GM15510 (cell line): Measurements from ENCODE around the gene GALNT12.

Experiments
- POLR2A ChIP-seq: IDR thresholded peaks from 3 replicates; pipeline ENCODE4 v1.6.1; 2011; ENCODE audit warnings: borderline replicate concordance; ENCODE audit not compliant: insufficient read length; ENCODE audit errors: extremely low read depth

The GALNT12 gene

DNA sequence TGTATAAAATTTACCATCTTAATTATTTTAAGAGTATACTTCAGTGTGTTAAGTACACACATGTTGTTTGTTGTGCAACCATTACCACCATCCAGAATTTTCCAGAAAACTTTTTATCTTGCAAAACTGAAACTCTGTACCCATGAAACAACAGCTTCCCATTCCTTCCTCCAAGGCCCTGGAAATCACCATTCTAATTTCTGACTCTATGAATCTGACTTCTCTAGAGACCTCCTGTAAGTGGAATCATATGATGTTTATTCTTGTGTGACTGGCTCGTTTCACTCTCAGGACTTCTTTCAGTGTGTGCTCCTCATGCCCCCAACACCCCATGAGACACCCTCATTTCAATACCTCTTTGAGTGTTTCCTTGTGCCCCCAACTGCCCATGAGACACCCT is 75.8 kb downstream of the GALNT12 start:
- TF ChIP-seq POLR2A = no peak

DNA sequence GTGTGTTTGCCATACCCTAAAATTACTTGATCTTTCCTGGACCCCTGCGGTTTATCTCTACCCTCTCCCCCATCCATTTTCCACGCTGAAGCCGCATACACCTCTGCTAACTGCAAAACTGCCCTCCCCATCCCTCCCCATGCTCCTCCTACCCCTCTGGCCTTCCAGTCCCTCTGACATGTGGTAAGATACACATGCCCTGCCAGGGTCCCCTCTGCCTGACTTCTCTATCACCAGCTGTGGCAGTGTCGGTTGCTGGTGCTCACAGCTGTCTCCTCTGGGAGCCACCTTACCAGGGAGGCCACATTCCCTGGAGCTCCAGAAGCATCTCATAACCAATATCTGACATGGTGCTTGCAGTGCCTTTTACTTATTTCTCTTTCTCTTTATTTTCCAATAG is 77.4 kb downstream of the GALNT12 start:
- TF ChIP-seq POLR2A = no peak

DNA sequence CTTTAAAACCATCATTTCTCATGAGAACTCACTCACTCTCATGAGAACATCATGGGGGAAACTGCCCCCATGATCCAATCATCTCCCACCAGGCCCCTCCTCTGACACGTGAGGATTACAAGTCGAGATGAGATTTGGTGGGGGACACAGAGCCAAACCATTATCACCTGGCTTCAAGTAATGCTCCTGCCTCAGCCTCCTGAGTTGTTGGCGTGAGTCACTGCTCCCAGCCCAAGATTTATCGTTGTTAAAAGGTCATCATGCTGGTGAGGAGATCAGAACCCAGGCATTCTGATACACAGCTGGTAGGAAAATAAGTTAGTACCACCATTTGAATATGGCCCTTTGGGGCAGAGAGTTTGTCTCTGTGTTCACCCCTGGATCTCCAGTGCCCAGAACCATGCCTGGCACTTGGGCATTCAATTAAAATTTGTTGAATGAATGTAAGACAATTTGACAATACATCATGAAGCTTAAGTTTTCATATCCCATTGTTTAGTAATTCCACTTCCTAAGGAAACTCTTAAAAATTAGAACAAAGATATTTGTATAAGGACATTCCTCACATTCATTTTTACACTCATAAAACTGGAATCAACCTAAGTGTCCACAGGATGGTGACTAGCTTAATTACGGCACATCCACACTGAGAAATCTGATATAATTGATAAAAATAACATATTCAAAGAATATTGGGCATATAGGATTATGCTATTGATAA is 78.3 kb downstream of the GALNT12 start:
- TF ChIP-seq POLR2A = no peak

DNA sequence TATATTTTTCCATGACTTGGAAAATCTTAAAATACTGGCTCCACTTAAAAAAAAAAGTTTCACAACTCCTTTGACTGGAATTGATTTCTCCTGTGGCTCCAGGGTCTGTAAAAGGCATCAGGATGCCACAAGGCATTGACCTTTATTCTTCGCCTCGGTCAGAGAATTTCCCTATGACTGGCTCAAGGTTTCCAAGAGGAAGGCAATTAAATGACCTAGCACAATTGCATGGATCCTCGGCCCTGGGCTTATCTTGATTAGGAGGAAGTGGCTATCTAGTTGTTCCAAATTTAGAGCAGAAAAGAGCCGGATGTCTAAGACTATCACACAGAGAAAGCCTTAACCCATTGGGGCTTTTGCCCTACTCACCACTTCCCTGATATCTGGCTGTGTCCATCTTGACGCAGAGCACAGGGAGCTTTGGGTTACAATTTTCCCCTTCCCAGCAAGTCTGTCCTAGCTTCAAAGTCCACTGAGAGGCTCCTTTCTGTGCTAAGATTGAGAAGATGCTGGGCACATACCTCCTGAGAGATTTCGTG is 79.3 kb downstream of the GALNT12 start:
- no peak for TF ChIP-seq POLR2A

DNA sequence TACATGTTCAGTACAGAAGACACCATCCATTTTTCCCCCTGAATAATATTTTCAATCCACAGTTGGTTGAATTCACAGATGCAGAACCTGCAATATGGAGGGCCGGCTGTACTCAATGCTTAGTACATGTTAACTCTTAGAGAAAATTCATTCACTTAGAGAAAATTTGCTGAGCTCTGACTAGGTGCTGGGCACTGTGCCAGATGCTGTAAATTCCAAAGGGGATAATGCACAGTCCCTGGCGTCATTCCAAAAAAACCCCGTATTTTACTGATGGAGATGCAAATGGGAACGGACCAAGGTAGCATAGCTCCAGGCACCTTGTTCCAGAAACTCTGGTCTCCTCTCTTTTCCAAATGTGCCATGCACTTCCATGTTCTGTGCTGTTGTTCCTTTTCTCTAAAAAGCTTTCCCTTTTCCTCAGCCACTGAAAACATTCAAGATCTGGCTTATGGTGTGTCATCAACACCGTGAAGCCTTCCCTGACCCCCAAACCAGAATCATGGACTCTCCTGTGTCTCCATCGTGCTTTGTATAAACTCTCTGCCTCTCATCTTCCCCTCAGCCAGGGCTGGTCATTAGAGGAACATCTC is 80.5 kb downstream of the GALNT12 start:
- TF ChIP-seq POLR2A = no peak

DNA sequence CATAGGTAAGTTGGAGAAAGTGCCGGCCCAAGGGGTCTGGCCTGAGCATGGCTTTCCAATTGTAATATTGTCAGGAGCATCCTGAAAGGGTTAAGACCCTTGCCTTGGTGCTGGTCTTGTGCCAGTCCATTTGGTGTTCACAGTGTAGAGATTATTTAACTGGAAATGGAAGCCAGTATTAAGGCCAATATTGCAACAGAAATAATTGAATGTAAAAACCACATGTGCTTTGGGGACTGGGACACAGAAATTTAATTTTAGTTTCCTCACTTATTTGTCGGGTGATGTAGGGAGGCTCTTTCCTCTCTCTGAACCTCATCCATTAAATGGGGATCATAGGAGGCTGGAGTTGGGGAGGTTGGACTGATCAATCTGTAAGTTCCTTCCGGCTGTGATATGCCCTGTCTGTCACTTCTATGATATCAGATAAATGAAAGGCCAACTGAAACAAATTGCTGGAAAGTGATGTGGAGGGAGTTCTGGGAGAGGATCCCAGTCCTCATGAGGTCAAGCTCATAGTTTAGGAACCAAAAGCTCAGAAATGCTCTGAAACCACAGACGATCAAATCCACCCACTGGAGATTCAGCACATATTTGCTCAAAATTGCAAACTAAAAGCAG is 81.4 kb downstream of the GALNT12 start:
- TF ChIP-seq POLR2A = no peak

DNA sequence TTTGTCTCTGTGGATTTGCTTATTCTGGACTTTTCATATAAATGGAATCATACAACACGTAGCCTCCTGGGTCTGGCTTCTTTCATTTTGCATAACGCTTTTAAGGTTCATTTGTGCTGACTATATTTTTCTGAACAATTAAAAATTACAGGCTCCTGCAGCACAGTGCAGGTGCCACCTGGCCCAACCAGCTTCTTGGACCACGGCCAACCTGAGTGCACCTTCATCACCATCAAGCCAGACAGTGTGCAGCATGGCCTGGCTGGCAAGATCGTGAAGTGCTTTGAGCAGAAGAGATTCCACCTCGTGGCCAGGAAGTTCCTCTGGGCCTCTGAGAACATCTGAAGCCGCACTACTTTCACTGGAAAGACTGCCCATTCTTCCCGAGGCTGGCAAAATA is 82.8 kb downstream of the GALNT12 start:
- no peak for TF ChIP-seq POLR2A

DNA sequence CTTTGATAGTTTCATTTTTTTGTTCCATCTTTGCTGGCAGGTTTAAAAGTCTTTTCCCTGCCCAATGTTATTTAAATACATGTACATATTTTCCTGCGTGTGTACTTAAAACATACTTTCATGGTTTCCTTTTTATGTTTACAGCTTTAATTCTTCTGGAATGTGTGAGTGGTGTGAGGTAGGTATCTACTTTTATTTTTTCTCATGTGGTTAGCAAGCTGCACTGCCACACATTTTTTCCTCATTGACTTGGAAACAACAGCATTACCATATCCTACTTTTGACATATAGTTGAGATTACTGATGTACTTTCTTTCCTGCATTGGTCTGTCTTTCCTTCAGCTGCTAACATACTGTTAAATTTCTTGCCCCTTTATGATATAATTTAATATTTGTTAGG is 84.8 kb downstream of the GALNT12 start:
- no peak for TF ChIP-seq POLR2A

DNA sequence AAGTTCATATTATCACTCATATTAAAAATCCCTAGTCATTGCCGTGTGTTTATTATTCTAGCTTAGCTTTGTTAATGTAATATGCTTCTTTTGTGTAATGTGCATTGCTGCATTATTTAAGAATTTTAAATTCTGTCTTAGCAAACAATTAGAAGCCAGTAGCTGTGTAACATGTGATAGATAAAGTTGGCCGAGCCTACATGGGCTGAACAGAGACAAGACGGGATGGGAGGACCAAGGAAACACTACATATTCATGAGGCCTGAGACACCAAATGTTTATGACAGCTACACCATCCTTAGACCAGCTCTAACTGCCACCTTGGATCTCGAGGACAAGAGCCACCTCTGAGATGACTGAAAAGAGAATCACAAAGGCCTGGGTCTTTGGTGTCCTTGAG is 85.2 kb downstream of the GALNT12 start:
- TF ChIP-seq POLR2A = no peak

DNA sequence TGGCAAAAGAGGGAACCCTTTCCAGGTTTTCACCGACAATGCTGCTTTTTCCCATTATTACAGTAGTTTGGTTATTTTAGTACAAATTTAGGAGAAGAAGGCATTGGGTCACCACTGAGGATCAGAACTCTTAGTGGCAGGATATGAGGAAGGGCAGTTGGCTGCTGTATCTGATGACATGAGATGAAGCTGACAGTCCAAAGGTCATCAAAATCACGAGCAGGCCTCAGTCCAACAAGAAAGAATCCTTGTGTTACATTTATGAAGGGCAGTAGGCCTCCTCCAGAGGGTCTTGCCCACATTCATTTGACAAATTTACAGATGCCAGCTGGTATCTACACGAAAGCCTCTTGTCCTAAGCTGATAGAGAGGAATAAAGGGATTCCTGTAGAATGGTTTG is 86.7 kb downstream of the GALNT12 start:
- TF ChIP-seq POLR2A = no peak

DNA sequence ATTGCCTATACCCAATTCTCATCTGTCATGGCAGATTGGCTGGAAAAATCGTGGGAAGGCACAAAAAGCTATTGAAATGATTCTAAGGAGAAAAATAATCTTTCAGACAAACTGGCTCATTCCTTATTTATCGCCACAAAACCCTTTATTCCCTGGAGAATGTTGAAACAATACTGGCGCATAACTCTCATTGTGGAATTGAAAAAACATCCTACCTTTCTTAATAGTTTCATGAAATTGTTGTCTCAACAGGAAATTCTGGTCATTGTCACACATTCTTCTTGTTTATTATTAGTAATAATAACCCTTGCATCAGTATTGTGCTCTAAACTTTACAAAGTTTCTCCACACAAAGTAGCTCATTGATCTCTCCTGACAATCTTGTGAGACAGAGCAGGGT is 87.3 kb downstream of the GALNT12 start:
- no peak for TF ChIP-seq POLR2A

DNA sequence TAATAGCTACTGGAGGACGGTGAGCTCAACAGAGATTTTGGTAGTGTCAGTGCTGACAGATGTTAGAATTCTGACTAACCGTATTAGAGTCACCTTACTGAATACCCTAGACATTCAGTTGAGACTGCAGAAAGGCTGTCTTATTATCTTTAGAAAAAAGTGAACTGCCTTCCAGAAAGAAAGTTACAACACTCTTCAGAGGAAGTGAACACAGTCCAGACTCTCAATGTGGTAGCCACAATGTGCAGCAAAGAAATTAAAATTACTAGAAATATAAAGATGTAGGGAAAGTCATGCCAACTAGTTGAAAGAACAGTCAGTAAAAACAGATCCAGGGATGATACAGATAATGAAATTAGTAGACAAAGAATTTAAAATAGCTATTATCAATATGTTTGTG is 89.2 kb downstream of the GALNT12 start:
- no peak for TF ChIP-seq POLR2A

DNA sequence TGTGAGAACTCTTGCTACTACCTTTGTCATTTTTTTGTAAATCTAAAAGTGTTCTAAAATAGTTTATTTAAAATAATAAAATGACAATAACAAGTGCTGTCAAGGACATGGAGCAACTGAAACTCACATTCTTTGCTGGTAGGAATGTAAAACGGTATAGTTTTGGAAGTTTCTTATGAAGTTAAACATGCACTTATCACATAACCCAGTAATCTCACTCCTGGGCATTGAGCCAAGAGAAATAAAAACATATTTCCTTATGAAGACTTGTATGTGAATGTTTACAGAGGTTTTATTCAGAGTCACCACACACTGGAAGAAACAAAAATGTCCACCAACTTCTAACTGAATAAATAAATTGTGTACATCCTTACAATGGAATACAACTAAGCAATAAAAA is 90.3 kb downstream of the GALNT12 start:
- no peak for TF ChIP-seq POLR2A

DNA sequence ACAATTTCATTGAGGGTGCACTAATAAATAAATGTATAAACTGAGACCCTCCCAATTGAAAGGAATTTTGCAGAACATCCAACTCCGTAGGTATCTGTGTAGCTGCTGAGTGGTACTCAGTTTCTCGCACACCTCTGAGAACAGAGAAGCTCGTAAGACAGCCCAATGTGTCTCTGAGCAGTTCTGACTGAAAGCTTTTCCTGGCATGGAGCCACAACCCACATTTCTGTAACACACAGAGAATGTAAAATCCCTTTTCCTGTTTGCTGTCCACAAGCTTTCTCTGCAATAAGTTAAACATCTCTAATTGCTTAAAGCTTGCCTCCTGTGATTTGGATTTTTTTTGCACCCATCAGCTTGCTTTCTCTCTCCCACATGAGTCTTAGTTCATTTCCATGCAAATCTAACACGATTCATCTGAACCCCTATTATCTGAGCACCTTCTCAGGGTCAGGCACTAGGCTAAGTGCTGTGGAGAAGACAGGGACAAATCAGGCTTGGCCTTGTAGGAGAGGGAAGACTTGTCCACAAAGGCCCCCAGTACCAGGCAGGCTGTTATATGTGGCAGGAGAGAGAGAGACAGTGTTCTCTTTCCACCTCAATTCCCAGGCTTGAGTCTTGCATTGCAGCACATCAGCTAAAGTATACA is 92.1 kb downstream of the GALNT12 start:
- TF ChIP-seq POLR2A = no peak
